ENCODE results near the gene CRNN.

Gene CRNN

DNA sequence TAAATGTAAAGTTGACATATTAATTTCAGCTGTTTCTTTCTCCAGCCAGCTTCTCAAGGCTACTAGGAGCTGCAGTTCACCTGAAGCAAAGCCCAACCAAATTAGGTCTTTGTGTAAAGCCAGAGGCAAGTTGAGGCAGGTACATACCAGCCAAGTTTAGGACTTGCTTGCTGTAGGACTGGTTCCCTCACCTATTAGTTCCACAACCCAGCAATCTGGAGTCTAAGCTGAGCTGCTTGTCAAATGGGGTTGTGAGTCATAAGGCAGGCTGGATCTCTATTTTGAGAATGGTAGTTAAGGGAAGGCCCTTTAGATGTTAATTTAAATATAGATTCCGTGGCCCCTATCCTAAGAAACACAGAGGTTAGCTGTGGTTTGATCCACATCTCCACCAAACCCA lies 46.6 kb downstream of the CRNN start:
- Histone ChIP-seq H3K4me1 (ENCODE audit: control insufficient read depth in 1 of 2, insufficient read depth in 1 of 2, low read depth in 1 of 2, low read length in 1 of 2) (no peaks in the 10 kb centered on the region), H3K9me3 (no peaks in the 10 kb centered on the region), H3K27me3 (peaks cover under 1% of the 10 kb centered on the region), H3K36me3 (no peaks in the 10 kb centered on the region), H3K4me3 (ENCODE audit: low read depth in 1 of 2, low read length in 1 of 2) (no peak overlapping the region), H3K27ac (no peak overlapping the region)
- TF ChIP-seq, protein P1, sequence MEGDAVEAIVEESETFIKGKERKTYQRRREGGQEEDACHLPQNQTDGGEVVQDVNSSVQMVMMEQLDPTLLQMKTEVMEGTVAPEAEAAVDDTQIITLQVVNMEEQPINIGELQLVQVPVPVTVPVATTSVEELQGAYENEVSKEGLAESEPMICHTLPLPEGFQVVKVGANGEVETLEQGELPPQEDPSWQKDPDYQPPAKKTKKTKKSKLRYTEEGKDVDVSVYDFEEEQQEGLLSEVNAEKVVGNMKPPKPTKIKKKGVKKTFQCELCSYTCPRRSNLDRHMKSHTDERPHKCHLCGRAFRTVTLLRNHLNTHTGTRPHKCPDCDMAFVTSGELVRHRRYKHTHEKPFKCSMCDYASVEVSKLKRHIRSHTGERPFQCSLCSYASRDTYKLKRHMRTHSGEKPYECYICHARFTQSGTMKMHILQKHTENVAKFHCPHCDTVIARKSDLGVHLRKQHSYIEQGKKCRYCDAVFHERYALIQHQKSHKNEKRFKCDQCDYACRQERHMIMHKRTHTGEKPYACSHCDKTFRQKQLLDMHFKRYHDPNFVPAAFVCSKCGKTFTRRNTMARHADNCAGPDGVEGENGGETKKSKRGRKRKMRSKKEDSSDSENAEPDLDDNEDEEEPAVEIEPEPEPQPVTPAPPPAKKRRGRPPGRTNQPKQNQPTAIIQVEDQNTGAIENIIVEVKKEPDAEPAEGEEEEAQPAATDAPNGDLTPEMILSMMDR (IDR thresholded peaks at IDR 0.05): no peak

- no peak within 1 kb of the TSS for H3K4me3 ChIP-seq (ENCODE audit: low read depth in 1 of 2, low read length in 1 of 2)
- no peaks in the 10 kb centered on the region for H3K9me3 ChIP-seq
- no peaks in the 10 kb centered on the region for H3K36me3 ChIP-seq
- TF ChIP-seq, protein P1 (IDR thresholded peaks at IDR 0.05): no peak
- no peak within 1 kb of the TSS for H3K27ac ChIP-seq
- no peaks in the 10 kb centered on the region for H3K4me1 ChIP-seq (ENCODE audit: control insufficient read depth in 1 of 2, insufficient read depth in 1 of 2, low read depth in 1 of 2, low read length in 1 of 2)
- peaks cover 4% of the 10 kb centered on the region for H3K27me3 ChIP-seq
These were observed 54.2 kb downstream of the CRNN start, which contains the start of gene FLG2 for GRCh38 chr1:152359906-152360305. Gene FLG2 (minus strand): TSS chr1:152360006. CDS start chr1:152358884, 1,122 bp downstream.

Data from neutrophil (primary cell).